ENCODE measurements around the gene MRPS22. TPM values are rescaled to one million over a fixed set of nuclear protein-coding genes. Genes with fewer than 3 reads are reported as not detected.
"Not testable (repeated sequence)": the region's sequence is repeated elsewhere in the genome, so short reads cannot be mapped to it uniquely, and the experiment has no call there.

The MRPS22 gene
- total RNA-seq, 2 donors from 2014 or later = 18.7 to 29.7 TPM

GRCh38 chr3:139327861-139328260 is 16.0 kb upstream of the MRPS22 start:
- WGBS, 2 donors = 67 to 93% methylated on average over 4 to 8 of the region's 8 CpGs
- TF ChIP-seq CTCF (IDR thresholded peaks at IDR 0.05) = no peak
- no peak for TF ChIP-seq POLR2A (IDR thresholded peaks at IDR 0.05)
- H3K9me3 ChIP-seq = no peaks in the 10 kb centered on the region
- peaks cover 5% of the 10 kb centered on the region for H3K4me1 ChIP-seq
- no peak overlapping the region for H3K4me3 ChIP-seq
- intact Hi-C loops (cut with DNase I) = loop anchor here (5.0 kb wide), 2 partner anchors 221 to 386 kb away; no protein-coding TSS in a partner anchor
- H3K27me3 ChIP-seq = no peaks in the 10 kb centered on the region
- DNase-seq (no peak), ATAC-seq (no peak)
- H3K27ac ChIP-seq = no peak overlapping the region
- no peaks in the 10 kb centered on the region for H3K36me3 ChIP-seq (replicated peaks in 1 of 2; ENCODE audit: insufficient read depth in 1 of 2, low read depth in 2 of 2)

GRCh38 chr3:139328356-139328755 is 15.5 kb upstream of the MRPS22 start:
- ATAC-seq = no peak
- no peak for TF ChIP-seq CTCF (IDR thresholded peaks at IDR 0.05)
- no peak for TF ChIP-seq POLR2A (IDR thresholded peaks at IDR 0.05)
- no peak overlapping the region for H3K4me3 ChIP-seq
- H3K27ac ChIP-seq = no peak overlapping the region
- WGBS, 2 donors = 82 to 89% methylated on average over 2 to 4 of the region's 4 CpGs
- intact Hi-C loops (cut with DNase I) = loop anchor here (5.0 kb wide), 2 partner anchors 221 to 386 kb away; no protein-coding TSS in a partner anchor
- no peak for DNase-seq
- H3K27me3 ChIP-seq = no peaks in the 10 kb centered on the region
- H3K36me3 ChIP-seq (replicated peaks in 1 of 2; ENCODE audit: insufficient read depth in 1 of 2, low read depth in 2 of 2) = no peaks in the 10 kb centered on the region
- H3K9me3 ChIP-seq = no peaks in the 10 kb centered on the region
- H3K4me1 ChIP-seq = peaks cover 5% of the 10 kb centered on the region

GRCh38 chr3:139329364-139329850 is 14.4 kb upstream of the MRPS22 start:
- H3K4me1 ChIP-seq = peaks cover 5% of the 10 kb centered on the region
- WGBS, 2 donors = 11 to 18% methylated on average over 9 to 25 of the region's 25 CpGs
- ATAC-seq (peak; percentile 98), DNase-seq (peak; percentile 88 to 92 (median 92))
- no peak overlapping the region for H3K4me3 ChIP-seq
- H3K27ac ChIP-seq = no peak overlapping the region
- TF ChIP-seq CTCF (IDR thresholded peaks at IDR 0.05) (peak; percentile 98 to 100 (median 100)), POLR2A (IDR thresholded peaks at IDR 0.05) (no peak)
- no peaks in the 10 kb centered on the region for H3K27me3 ChIP-seq
- H3K36me3 ChIP-seq (replicated peaks in 1 of 2; ENCODE audit: insufficient read depth in 1 of 2, low read depth in 2 of 2) = no peaks in the 10 kb centered on the region
- no peaks in the 10 kb centered on the region for H3K9me3 ChIP-seq
- intact Hi-C loops (cut with DNase I) = loop anchor here (5.0 kb wide), 2 partner anchors 222 to 387 kb away; no protein-coding TSS in a partner anchor

GRCh38 chr3:139332092-139332491 is 11.7 kb upstream of the MRPS22 start:
- WGBS, 2 donors = 80 to 88% methylated on average over 2 of the region's 2 CpGs
- no peak for DNase-seq
- intact Hi-C loops (cut with DNase I) = no loop called here

GRCh38 chr3:139334675-139335074 is 9.1 kb upstream of the MRPS22 start:
- WGBS, 2 donors = 50 to 67% methylated on average over 1 of the region's 1 CpG
- intact Hi-C loops (cut with DNase I); H3K4me1 ChIP-seq: not testable (repeated sequence)

More at GRCh38 chr3:139332092-139332491, 11.7 kb upstream of the MRPS22 start:
- peaks cover 5% of the 10 kb centered on the region for H3K4me1 ChIP-seq
- H3K4me3 ChIP-seq = no peak overlapping the region
- TF ChIP-seq POLR2A (IDR thresholded peaks at IDR 0.05) (no peak), CTCF (IDR thresholded peaks at IDR 0.05) (no peak)
- no peaks in the 10 kb centered on the region for H3K36me3 ChIP-seq (replicated peaks in 1 of 2; ENCODE audit: insufficient read depth in 1 of 2, low read depth in 2 of 2)
- H3K27ac ChIP-seq = no peak overlapping the region
- ATAC-seq = no peak
- H3K27me3 ChIP-seq = no peaks in the 10 kb centered on the region
- no peaks in the 10 kb centered on the region for H3K9me3 ChIP-seq

More at GRCh38 chr3:139334675-139335074, 9.1 kb upstream of the MRPS22 start:
- ATAC-seq; DNase-seq; H3K27me3 ChIP-seq; H3K4me3 ChIP-seq; H3K9me3 ChIP-seq; H3K27ac ChIP-seq; H3K36me3 ChIP-seq (replicated peaks in 1 of 2; ENCODE audit: insufficient read depth in 1 of 2, low read depth in 2 of 2): not testable (repeated sequence)
